Endothelial cell (in vitro differentiated cells): ENCODE data around the gene GJC1. TPM values are rescaled to one million over a fixed set of nuclear protein-coding genes. Genes with fewer than 3 reads are reported as not detected.

Experiments used
- DNase-seq: peaks from one replicate; pipeline ENCODE4 v3.0.0; 2021; ENCODE audit warnings: low spot score
- H3K27ac Mint-ChIP-seq: one replicate; pipeline ENCODE4 v1.8.0; 2021; ENCODE audit warnings: mixed read lengths, inconsistent platforms; ENCODE audit not compliant: unreplicated experiment
- H3K27me3 Mint-ChIP-seq: one replicate; pipeline ENCODE4 v1.8.0; 2021; ENCODE audit warnings: mild to moderate bottlenecking, moderate library complexity, mixed read lengths, inconsistent platforms; ENCODE audit not compliant: unreplicated experiment
- H3K36me3 Mint-ChIP-seq: one replicate; pipeline ENCODE4 v1.8.0; 2021; ENCODE audit warnings: mild to moderate bottlenecking, low read depth, mixed read lengths, inconsistent platforms; ENCODE audit not compliant: unreplicated experiment
- H3K4me1 Mint-ChIP-seq: one replicate; pipeline ENCODE4 v1.8.0; 2021; ENCODE audit warnings: mild to moderate bottlenecking, mixed read lengths, inconsistent platforms; ENCODE audit not compliant: unreplicated experiment
- H3K4me3 Mint-ChIP-seq: one replicate; pipeline ENCODE4 v1.8.0; 2021; ENCODE audit warnings: mild to moderate bottlenecking, mixed read lengths, inconsistent platforms; ENCODE audit not compliant: unreplicated experiment
- H3K9me3 Mint-ChIP-seq: one replicate; pipeline ENCODE4 v1.8.0; 2021; ENCODE audit warnings: mixed read lengths, inconsistent platforms; ENCODE audit not compliant: unreplicated experiment
- CTCF ChIP-seq: fragments of 200-600 bp; sonication (generic); IDR thresholded peaks from one replicate; pipeline ENCODE4 v1.5.0; 2021; ENCODE audit warnings: antibody characterized with exemption; ENCODE audit not compliant: unreplicated experiment
- total RNA-seq: library from RNA; stranded (reverse); fragmentation: NEBNext Ultra II Directional; extraction: Animal tissue kit (Norgen Biotek cat#: 25700); gene quantifications from one replicate; pipeline ENCODE4 v1.2.1, GENCODE V29; 2021; ENCODE audit not compliant: unreplicated experiment

GJC1 gene
- total RNA-seq, 1 donor from 2014 or later: 36.5 TPM

DNA sequence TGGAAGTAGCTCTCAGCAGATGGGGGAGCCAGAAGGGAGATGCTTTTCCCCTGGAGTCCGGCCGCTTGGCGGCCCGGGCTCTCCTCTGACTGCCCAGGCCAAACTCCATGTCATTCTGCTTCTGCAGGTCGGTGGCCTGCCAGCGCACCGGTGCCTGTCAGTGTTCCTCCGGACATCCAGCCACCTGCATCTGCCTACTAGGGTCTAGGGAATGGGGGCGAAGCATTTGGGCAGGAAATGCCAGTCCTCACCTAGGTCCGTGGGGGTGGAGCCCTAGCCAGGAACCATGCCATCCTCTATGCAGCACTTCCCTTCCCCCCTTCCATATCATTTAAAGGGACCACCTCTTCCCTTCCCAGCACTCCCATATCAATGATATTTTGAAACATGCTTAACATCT, 34.2 kb downstream of the GJC1 start:
- no peaks in the 10 kb centered on the region for H3K36me3 Mint-ChIP-seq
- no peaks in the 10 kb centered on the region for H3K9me3 Mint-ChIP-seq
- no peaks in the 10 kb centered on the region for H3K27me3 Mint-ChIP-seq
- no peak for DNase-seq
- H3K27ac Mint-ChIP-seq: peak overlapping the region; percentile 81
- peaks cover 25% of the 10 kb centered on the region for H3K4me1 Mint-ChIP-seq
- H3K4me3 Mint-ChIP-seq: no peak overlapping the region
- TF ChIP-seq CTCF: no peak

DNA sequence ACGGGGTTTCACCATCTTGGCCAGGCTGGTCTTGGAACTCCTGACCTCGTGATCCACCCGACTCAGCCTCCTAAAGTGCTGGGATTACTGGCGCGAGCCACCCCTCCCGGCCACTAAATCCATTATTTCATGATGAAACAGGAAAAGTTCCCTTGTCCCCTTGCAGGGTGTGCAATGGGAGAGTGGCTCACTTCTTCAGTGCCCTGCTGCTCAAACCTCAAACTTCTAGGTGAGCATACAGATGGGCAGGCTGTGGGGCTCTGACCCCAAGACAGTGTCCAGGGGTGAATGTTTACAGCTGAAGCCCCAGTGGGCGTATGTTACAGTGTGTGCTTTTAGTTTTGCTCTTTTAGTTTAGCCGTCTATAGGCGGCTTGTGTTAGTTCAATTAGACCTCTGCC, 34.7 kb downstream of the GJC1 start:
- no peaks in the 10 kb centered on the region for H3K36me3 Mint-ChIP-seq
- DNase-seq: no peak
- no peaks in the 10 kb centered on the region for H3K9me3 Mint-ChIP-seq
- no peak for TF ChIP-seq CTCF
- peak overlapping the region; percentile 81 for H3K27ac Mint-ChIP-seq
- no peaks in the 10 kb centered on the region for H3K27me3 Mint-ChIP-seq
- H3K4me3 Mint-ChIP-seq: no peak overlapping the region
- H3K4me1 Mint-ChIP-seq: peaks cover 25% of the 10 kb centered on the region

GRCh38 chr17:44794851-44795413, 35.2 kb downstream of the GJC1 start:
- peak overlapping the region; percentile 97 for H3K27ac Mint-ChIP-seq
- H3K27me3 Mint-ChIP-seq: no peaks in the 10 kb centered on the region
- DNase-seq: no peak
- H3K4me3 Mint-ChIP-seq: no peak overlapping the region
- no peaks in the 10 kb centered on the region for H3K9me3 Mint-ChIP-seq
- no peaks in the 10 kb centered on the region for H3K36me3 Mint-ChIP-seq
- TF ChIP-seq CTCF: no peak
- peaks cover 25% of the 10 kb centered on the region for H3K4me1 Mint-ChIP-seq

DNA sequence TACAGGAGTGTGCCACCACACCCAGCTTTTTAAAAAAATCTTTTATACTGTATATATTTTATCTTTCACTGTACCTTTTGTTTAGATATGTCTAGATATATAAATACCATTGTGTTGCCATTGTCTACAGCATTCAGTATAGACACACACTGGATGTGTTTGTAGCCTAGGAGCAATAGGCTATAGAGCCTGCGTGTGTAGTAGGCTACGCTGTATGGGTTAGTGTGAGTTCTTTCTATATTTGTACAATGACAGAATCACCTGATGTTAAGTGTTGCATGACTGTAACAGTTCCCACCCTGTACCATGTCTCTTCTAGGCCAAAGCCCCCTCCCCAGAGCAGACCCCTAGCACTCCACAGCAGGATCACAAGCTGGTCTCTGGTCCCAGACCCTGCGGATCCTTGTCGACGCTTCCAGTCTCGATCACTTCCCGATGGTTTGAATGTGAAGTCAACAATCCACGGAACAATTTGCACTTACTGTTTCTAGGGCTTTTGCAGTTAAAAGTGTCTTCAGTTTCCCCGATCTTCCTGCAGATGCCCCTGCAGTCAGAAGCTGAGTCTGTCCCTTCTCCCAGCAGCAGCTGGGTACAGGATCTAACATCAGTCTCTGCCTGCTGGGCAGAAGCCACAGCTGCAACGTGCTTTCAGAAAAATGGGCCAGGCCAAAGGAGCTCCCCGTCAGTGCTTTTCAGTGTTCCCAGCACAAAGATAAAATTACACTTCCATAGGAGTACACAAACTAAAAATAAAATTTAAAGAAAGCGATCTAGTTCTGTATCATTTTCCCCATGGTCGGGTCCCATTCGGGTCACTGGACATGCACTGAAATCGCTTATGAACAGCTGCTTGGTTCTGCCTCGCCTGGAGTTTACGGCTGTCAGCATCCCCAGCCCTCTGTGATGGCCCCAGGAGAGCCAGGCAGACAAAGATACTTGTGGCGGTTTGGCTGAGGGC, 35.9 kb downstream of the GJC1 start:
- no peaks in the 10 kb centered on the region for H3K27me3 Mint-ChIP-seq
- H3K27ac Mint-ChIP-seq: peak overlapping the region; percentile 97
- no peaks in the 10 kb centered on the region for H3K9me3 Mint-ChIP-seq
- H3K36me3 Mint-ChIP-seq: no peaks in the 10 kb centered on the region
- H3K4me1 Mint-ChIP-seq: peaks cover 25% of the 10 kb centered on the region
- DNase-seq: no peak
- no peak overlapping the region for H3K4me3 Mint-ChIP-seq
- TF ChIP-seq CTCF: no peak

DNA sequence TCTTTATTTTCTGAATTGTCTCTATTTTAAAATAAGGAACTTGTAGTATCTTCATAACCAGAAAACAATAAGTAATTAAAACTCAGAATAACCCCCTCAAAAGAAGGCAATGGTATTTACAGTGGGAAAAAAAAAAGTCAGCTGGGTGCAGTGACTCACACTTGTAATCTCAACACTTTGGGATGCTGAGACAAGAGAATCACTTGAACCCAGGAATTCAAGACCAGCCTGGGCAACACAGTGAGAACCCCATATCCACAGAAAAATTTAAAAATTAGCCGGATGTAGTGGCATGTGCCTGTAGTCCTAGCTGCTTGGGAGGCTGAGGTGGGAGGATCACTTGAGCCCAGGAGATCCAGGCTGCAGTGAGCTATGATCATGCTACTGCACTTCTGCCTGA, 37.8 kb downstream of the GJC1 start:
- Mint-ChIP-seq H3K9me3 (no peaks in the 10 kb centered on the region), H3K36me3 (no peaks in the 10 kb centered on the region), H3K4me3 (no peak overlapping the region), H3K4me1 (peaks cover 25% of the 10 kb centered on the region), H3K27ac (no peak overlapping the region), H3K27me3 (peaks cover 2% of the 10 kb centered on the region)
- no peak for TF ChIP-seq CTCF
- DNase-seq: no peak
